GM23338 (cell line): ENCODE data around the gene PPP2R1B. TPM values are rescaled to one million over a fixed set of nuclear protein-coding genes. Genes with fewer than 3 reads are reported as not detected.

ENCODE experiments used
- ATAC-seq: fragments of 200-7000 bp; cut with Tn5 transposase; 3 replicates; pipeline ENCODE4 v1.9.1; 2020
- DNase-seq: peaks from one replicate; pipeline ENCODE4 v3.0.0-alpha.2; 2015; ENCODE audit warnings: low spot score
- H2AFZ ChIP-seq: fragments of 200-600 bp; sonication (generic); 2 replicates; pipeline ENCODE4 v1.8.0; 2016; ENCODE audit warnings: antibody characterized with exemption, mild to moderate bottlenecking, moderate library complexity
- H3F3A ChIP-seq: fragments of 200-600 bp; sonication (generic); replicated peaks from 2 replicates; pipeline ENCODE4 v1.8.0; 2017; ENCODE audit warnings: antibody characterized with exemption, mixed run types, low read depth
- H3K27ac ChIP-seq: fragments of 200-600 bp; sonication (generic); 2 replicates; pipeline ENCODE4 v1.6.1; 2016; ENCODE audit warnings: low read depth
- H3K27me3 ChIP-seq: fragments of 200-600 bp; sonication (generic); 2 replicates; pipeline ENCODE4 v1.8.0; 2016; ENCODE audit warnings: mild to moderate bottlenecking, mixed run types, moderate library complexity; ENCODE audit not compliant: insufficient read depth
- H3K36me3 ChIP-seq: fragments of 200-600 bp; sonication (generic); 2 replicates; pipeline ENCODE4 v1.8.0; 2016; ENCODE audit warnings: mild to moderate bottlenecking; ENCODE audit not compliant: insufficient read depth
- H3K4me1 ChIP-seq: fragments of 200-600 bp; sonication (generic); 2 replicates; pipeline ENCODE4 v1.8.0; 2016; ENCODE audit warnings: mild to moderate bottlenecking, moderate library complexity; ENCODE audit not compliant: insufficient read depth
- H3K4me2 ChIP-seq: fragments of 200-600 bp; sonication (generic); 2 replicates; pipeline ENCODE4 v1.7.1; 2017; ENCODE audit warnings: mixed run types
- H3K4me3 ChIP-seq: fragments of 200-600 bp; sonication (generic); 2 replicates; pipeline ENCODE4 v1.6.1; 2016; ENCODE audit warnings: mixed run types
- H3K79me2 ChIP-seq: fragments of 200-600 bp; sonication (generic); replicated peaks from 2 replicates; pipeline ENCODE4 v1.8.0; 2017; ENCODE audit warnings: mild to moderate bottlenecking; ENCODE audit not compliant: insufficient read depth
- H3K9me2 ChIP-seq: fragments of 200-600 bp; sonication (generic); 2 replicates; pipeline ENCODE4 v1.8.0; 2017; ENCODE audit not compliant: insufficient read depth
- H4K20me1 ChIP-seq: fragments of 200-600 bp; sonication (generic); replicated peaks from 2 replicates; pipeline ENCODE4 v1.8.0; 2017; ENCODE audit warnings: mild to moderate bottlenecking; ENCODE audit not compliant: insufficient read depth
- H3K27ac Mint-ChIP-seq: 2 replicates; pipeline ENCODE4 v1.8.0; 2020; ENCODE audit warnings: inconsistent platforms, mild to moderate bottlenecking, moderate library complexity, mixed read lengths
- H3K27me3 Mint-ChIP-seq: 3 replicates; pipeline ENCODE4 v1.8.0; 2022; ENCODE audit warnings: low read depth, mild to moderate bottlenecking, moderate library complexity, mixed read lengths, inconsistent platforms; ENCODE audit not compliant: insufficient read depth, poor library complexity
- H3K36me3 Mint-ChIP-seq: 3 replicates; pipeline ENCODE4 v1.8.0; 2021; ENCODE audit warnings: low read depth, mild to moderate bottlenecking, inconsistent platforms, moderate library complexity, mixed read lengths
- H3K4me1 Mint-ChIP-seq: 3 replicates; pipeline ENCODE4 v1.8.0; 2020; ENCODE audit warnings: mild to moderate bottlenecking, inconsistent platforms, mixed read lengths
- H3K4me3 Mint-ChIP-seq: 3 replicates; pipeline ENCODE4 v1.8.0; 2021; ENCODE audit warnings: moderate library complexity, mild to moderate bottlenecking, inconsistent platforms, mixed read lengths
- H3K9me3 Mint-ChIP-seq: 3 replicates; pipeline ENCODE4 v1.8.0; 2020; ENCODE audit warnings: moderate library complexity, mild to moderate bottlenecking, inconsistent platforms, mixed read lengths
- CREB1 ChIP-seq: fragments of 250-450 bp; sonication (Bioruptor Pico); IDR thresholded peaks from 2 replicates; pipeline ENCODE4 v1.5.0; 2020; ENCODE audit warnings: low read depth, mild to moderate bottlenecking, moderate library complexity
- ETS1 ChIP-seq: IDR thresholded peaks from 2 replicates; pipeline ENCODE4 v1.6.1; 2016; ENCODE audit warnings: antibody characterized with exemption
- EZH2phosphoT487 ChIP-seq: fragments of 200-600 bp; sonication (generic); IDR thresholded peaks from one replicate; pipeline ENCODE4 v1.8.1; 2018; ENCODE audit warnings: antibody characterized with exemption; ENCODE audit not compliant: unreplicated experiment
- JUNB ChIP-seq: IDR thresholded peaks from one replicate; pipeline ENCODE4 v1.6.1; 2016; ENCODE audit warnings: antibody characterized with exemption; ENCODE audit not compliant: unreplicated experiment
- NANOG ChIP-seq: IDR thresholded peaks from 2 replicates; pipeline ENCODE4 v1.6.1; 2016; ENCODE audit warnings: antibody characterized with exemption, borderline replicate concordance
- POLR2AphosphoS5 ChIP-seq: IDR thresholded peaks from 2 replicates; pipeline ENCODE4 v1.6.1; 2016; ENCODE audit warnings: antibody characterized with exemption, low read depth
- STAT1 ChIP-seq: IDR thresholded peaks from one replicate; pipeline ENCODE4 v1.6.1; 2016; ENCODE audit warnings: antibody characterized with exemption; ENCODE audit not compliant: unreplicated experiment
- ZNF114 ChIP-seq: fragments of 250-450 bp; sonication (Bioruptor Pico); IDR thresholded peaks from 2 replicates; pipeline ENCODE4 v1.5.0; 2020; ENCODE audit warnings: mild to moderate bottlenecking, moderate library complexity
- polyA plus RNA-seq: library from polyadenylated mRNA; unstranded; fragments of >200 nt; fragmentation: Nextera tagmentation; extraction: Ambion mirVana; gene quantifications from 2 replicates; pipeline ENCODE4 v1.2.1, GENCODE V29; 2016
- total RNA-seq: library from RNA; depleted of rRNA; stranded (reverse); fragments of >200 nt; shearing (Covaris generic); gene quantifications from 2 replicates; pipeline ENCODE4 v1.2.3, GENCODE V29; 2014
- TF ChIP-seq, protein P1 (sequence below), 2 experiments: fragments of 200-600 bp in 1 of 2; sonication (generic) in 1 of 2; conservative IDR thresholded peaks; 2 replicates each; pipeline versions ENCODE4 v1.5.1 to v1.6.1; 2016 to 2017; ENCODE audit warnings: antibody characterized with exemption in 2 of 2, low read depth in 2 of 2, mild to moderate bottlenecking in 2 of 2, moderate library complexity in 1 of 2
- TF ChIP-seq, protein P2 (sequence below): IDR thresholded peaks from one replicate; pipeline ENCODE4 v1.6.1; 2018; ENCODE audit warnings: antibody characterized with exemption; ENCODE audit not compliant: unreplicated experiment

The PPP2R1B gene
- total and polyA plus RNA-seq, 2 experiments from 2014 or later = 18.5 to 82.0 TPM

DNA sequence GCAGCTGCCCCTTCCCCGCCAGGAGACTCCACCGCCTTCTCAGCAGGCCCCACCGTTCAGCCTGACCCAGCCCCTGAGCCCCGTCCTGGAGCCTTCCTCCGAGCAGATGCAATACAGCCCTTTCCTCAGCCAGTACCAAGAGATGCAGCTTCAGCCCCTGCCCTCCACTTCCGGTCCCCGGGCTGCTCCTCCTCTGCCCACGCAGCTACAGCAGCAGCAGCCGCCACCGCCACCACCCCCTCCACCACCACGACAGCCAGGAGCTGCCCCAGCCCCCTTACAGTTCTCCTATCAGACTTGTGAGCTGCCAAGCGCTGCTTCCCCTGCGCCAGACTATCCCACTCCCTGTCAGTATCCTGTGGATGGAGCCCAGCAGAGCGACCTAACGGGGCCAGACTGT is 42.6 kb downstream of the PPP2R1B start:
- Histone ChIP-seq H3K27me3 (no peaks in the 10 kb centered on the region), H3K4me2 (peak overlapping the region; percentile 42), H3K4me3 (no peak overlapping the region), H3K79me2 (no peaks in the 10 kb centered on the region), H3K36me3 (0 out of 2 replicates have a peak, but pooled peaks cover 3% of the 10 kb centered on the region), H3K9me2 (no peaks in the 10 kb centered on the region), H3K4me1 (peaks cover 10% of the 10 kb centered on the region), H3K27ac (0 out of 2 replicates have a peak overlapping the region, but pooled peaks have one; percentile 57), H2AFZ (no peak overlapping the region), H3F3A (no peaks in the 10 kb centered on the region), H4K20me1 (peaks cover 12% of the 10 kb centered on the region; the same call in 1 of the 2 replicates)
- Mint-ChIP-seq H3K27me3 (peaks cover 6% of the 10 kb centered on the region), H3K36me3 (peaks cover 36% of the 10 kb centered on the region), H3K4me3 (no peak overlapping the region), H3K4me1 (peaks cover 21% of the 10 kb centered on the region), H3K9me3 (no peaks in the 10 kb centered on the region), H3K27ac (peak overlapping the region; percentile 47; the same call in 1 of the 2 replicates)
- peak; percentile 81 for ATAC-seq
- TF ChIP-seq EZH2phosphoT487 = no peak
- DNase-seq = peak; percentile 45

- DNase-seq = no peak
- no peak for ATAC-seq
- H2AFZ ChIP-seq = no peak overlapping the region
- H3K4me3 Mint-ChIP-seq = no peak overlapping the region
- no peaks in the 10 kb centered on the region for H3K9me2 ChIP-seq
- H3K27me3 Mint-ChIP-seq = peaks cover 5% of the 10 kb centered on the region
- no peak overlapping the region for H3K27ac ChIP-seq
- no peaks in the 10 kb centered on the region for H3K79me2 ChIP-seq
- H3K27me3 ChIP-seq = no peaks in the 10 kb centered on the region
- H3K4me1 ChIP-seq = peaks cover 17% of the 10 kb centered on the region
- TF ChIP-seq ETS1 = no peak
- TF ChIP-seq JUNB = no peak
- TF ChIP-seq ZNF114 (CRISPR knock-in tag) = no peak
- TF ChIP-seq, protein P1, sequence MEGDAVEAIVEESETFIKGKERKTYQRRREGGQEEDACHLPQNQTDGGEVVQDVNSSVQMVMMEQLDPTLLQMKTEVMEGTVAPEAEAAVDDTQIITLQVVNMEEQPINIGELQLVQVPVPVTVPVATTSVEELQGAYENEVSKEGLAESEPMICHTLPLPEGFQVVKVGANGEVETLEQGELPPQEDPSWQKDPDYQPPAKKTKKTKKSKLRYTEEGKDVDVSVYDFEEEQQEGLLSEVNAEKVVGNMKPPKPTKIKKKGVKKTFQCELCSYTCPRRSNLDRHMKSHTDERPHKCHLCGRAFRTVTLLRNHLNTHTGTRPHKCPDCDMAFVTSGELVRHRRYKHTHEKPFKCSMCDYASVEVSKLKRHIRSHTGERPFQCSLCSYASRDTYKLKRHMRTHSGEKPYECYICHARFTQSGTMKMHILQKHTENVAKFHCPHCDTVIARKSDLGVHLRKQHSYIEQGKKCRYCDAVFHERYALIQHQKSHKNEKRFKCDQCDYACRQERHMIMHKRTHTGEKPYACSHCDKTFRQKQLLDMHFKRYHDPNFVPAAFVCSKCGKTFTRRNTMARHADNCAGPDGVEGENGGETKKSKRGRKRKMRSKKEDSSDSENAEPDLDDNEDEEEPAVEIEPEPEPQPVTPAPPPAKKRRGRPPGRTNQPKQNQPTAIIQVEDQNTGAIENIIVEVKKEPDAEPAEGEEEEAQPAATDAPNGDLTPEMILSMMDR (conservative IDR thresholded peaks at IDR 0.05; ENCODE audit: low read depth in 2 of 2) = no peak
- no peak for TF ChIP-seq POLR2AphosphoS5
- TF ChIP-seq CREB1 = no peak
- TF ChIP-seq NANOG = no peak
- TF ChIP-seq, protein P2, sequence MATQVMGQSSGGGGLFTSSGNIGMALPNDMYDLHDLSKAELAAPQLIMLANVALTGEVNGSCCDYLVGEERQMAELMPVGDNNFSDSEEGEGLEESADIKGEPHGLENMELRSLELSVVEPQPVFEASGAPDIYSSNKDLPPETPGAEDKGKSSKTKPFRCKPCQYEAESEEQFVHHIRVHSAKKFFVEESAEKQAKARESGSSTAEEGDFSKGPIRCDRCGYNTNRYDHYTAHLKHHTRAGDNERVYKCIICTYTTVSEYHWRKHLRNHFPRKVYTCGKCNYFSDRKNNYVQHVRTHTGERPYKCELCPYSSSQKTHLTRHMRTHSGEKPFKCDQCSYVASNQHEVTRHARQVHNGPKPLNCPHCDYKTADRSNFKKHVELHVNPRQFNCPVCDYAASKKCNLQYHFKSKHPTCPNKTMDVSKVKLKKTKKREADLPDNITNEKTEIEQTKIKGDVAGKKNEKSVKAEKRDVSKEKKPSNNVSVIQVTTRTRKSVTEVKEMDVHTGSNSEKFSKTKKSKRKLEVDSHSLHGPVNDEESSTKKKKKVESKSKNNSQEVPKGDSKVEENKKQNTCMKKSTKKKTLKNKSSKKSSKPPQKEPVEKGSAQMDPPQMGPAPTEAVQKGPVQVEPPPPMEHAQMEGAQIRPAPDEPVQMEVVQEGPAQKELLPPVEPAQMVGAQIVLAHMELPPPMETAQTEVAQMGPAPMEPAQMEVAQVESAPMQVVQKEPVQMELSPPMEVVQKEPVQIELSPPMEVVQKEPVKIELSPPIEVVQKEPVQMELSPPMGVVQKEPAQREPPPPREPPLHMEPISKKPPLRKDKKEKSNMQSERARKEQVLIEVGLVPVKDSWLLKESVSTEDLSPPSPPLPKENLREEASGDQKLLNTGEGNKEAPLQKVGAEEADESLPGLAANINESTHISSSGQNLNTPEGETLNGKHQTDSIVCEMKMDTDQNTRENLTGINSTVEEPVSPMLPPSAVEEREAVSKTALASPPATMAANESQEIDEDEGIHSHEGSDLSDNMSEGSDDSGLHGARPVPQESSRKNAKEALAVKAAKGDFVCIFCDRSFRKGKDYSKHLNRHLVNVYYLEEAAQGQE = no peak
- no peak for TF ChIP-seq STAT1
- peaks cover 12% of the 10 kb centered on the region; the same call in 1 of the 2 replicates for H4K20me1 ChIP-seq
- H3K9me3 Mint-ChIP-seq = no peaks in the 10 kb centered on the region
- H3K4me2 ChIP-seq = no peak overlapping the region
- H3K36me3 Mint-ChIP-seq = peaks cover 34% of the 10 kb centered on the region
- H3K4me3 ChIP-seq = no peak overlapping the region
- H3K27ac Mint-ChIP-seq = no peak overlapping the region
- no peaks in the 10 kb centered on the region for H3F3A ChIP-seq
- peaks cover 27% of the 10 kb centered on the region for H3K4me1 Mint-ChIP-seq
- H3K36me3 ChIP-seq = 0 out of 2 replicates have a peak, but pooled peaks cover 3% of the 10 kb centered on the region
These were observed 43.7 kb downstream of the PPP2R1B start for GRCh38 chr11:111722501-111722900.
